ENCODE measurements around the gene NXPE4. TPM values are rescaled to one million over a fixed set of nuclear protein-coding genes. Genes with fewer than 3 reads are reported as not detected.
"Not testable (repeated sequence)": the region's sequence is repeated elsewhere in the genome, so short reads cannot be mapped to it uniquely, and the experiment has no call there.

The NXPE4 gene
- total RNA-seq, 3 donors from 2014 or later, result not detected

- Mint-ChIP-seq H3K9me3 (no peaks in the 10 kb centered on the region), H3K4me1 (ENCODE audit: low read depth) (no peaks in the 10 kb centered on the region), H3K27me3 (ENCODE audit: low read depth) (no peaks in the 10 kb centered on the region), H3K4me3 (no peak overlapping the region), H3K36me3 (ENCODE audit: insufficient read depth) (no peaks in the 10 kb centered on the region)
- DNase-seq (no peak), ATAC-seq (no peak)
These were observed 9.3 kb upstream of the NXPE4 start for GRCh38 chr11:114604886-114605285.

- ATAC-seq (no peak), DNase-seq (no peak)
- H3K27me3 Mint-ChIP-seq (ENCODE audit: low read depth), result no peaks in the 10 kb centered on the region
- H3K36me3 Mint-ChIP-seq (ENCODE audit: insufficient read depth), result no peaks in the 10 kb centered on the region
- H3K9me3 Mint-ChIP-seq, result no peaks in the 10 kb centered on the region
- H3K4me3 Mint-ChIP-seq, result no peak overlapping the region
- H3K4me1 Mint-ChIP-seq (ENCODE audit: low read depth), result no peaks in the 10 kb centered on the region
These were observed 8.7 kb upstream of the NXPE4 start for GRCh38 chr11:114604179-114604813.

- H3K9me3 Mint-ChIP-seq; H3K4me3 Mint-ChIP-seq; H3K4me1 Mint-ChIP-seq (ENCODE audit: low read depth); ATAC-seq; DNase-seq; H3K36me3 Mint-ChIP-seq (ENCODE audit: insufficient read depth); H3K27me3 Mint-ChIP-seq (ENCODE audit: low read depth): not testable (repeated sequence)
These were observed 7.6 kb upstream of the NXPE4 start for GRCh38 chr11:114603151-114603550.

GRCh38 chr11:114598461-114598860 lies 2.9 kb upstream of the NXPE4 start:
- no peak for DNase-seq
- Mint-ChIP-seq H3K27me3 (ENCODE audit: low read depth) (no peaks in the 10 kb centered on the region), H3K36me3 (ENCODE audit: insufficient read depth) (no peaks in the 10 kb centered on the region), H3K4me1 (ENCODE audit: low read depth) (no peaks in the 10 kb centered on the region), H3K4me3 (no peak overlapping the region), H3K9me3 (no peaks in the 10 kb centered on the region)
- no peak for ATAC-seq

GRCh38 chr11:114596175-114596919 lies 761 bp upstream of the NXPE4 start:
- Mint-ChIP-seq H3K9me3 (no peaks in the 10 kb centered on the region), H3K4me3 (no peak overlapping the region), H3K27me3 (ENCODE audit: low read depth) (peaks cover 4% of the 10 kb centered on the region), H3K4me1 (ENCODE audit: low read depth) (no peaks in the 10 kb centered on the region), H3K36me3 (ENCODE audit: insufficient read depth) (no peaks in the 10 kb centered on the region)
- ATAC-seq (no peak), DNase-seq (no peak)

- H3K36me3 Mint-ChIP-seq (ENCODE audit: insufficient read depth), result no peaks in the 10 kb centered on the region
- H3K4me3 Mint-ChIP-seq, result no peak overlapping the region
- peaks cover 4% of the 10 kb centered on the region for H3K27me3 Mint-ChIP-seq (ENCODE audit: low read depth)
- H3K9me3 Mint-ChIP-seq, result no peaks in the 10 kb centered on the region
- DNase-seq (no peak), ATAC-seq (no peak)
- no peaks in the 10 kb centered on the region for H3K4me1 Mint-ChIP-seq (ENCODE audit: low read depth)
These were observed 883 bp downstream of the NXPE4 start for GRCh38 chr11:114594703-114595102.

GRCh38 chr11:114587398-114587953 lies 8.1 kb downstream of the NXPE4 start:
- Mint-ChIP-seq H3K9me3 (peaks cover 31% of the 10 kb centered on the region), H3K4me1 (ENCODE audit: low read depth) (no peaks in the 10 kb centered on the region), H3K27me3 (ENCODE audit: low read depth) (peaks cover 4% of the 10 kb centered on the region), H3K4me3 (no peak overlapping the region), H3K36me3 (ENCODE audit: insufficient read depth) (no peaks in the 10 kb centered on the region)
- ATAC-seq (no peak), DNase-seq (no peak)

- Mint-ChIP-seq H3K36me3 (ENCODE audit: insufficient read depth) (no peaks in the 10 kb centered on the region), H3K4me3 (no peak overlapping the region), H3K27me3 (ENCODE audit: low read depth) (peaks cover under 1% of the 10 kb centered on the region), H3K4me1 (ENCODE audit: low read depth) (no peaks in the 10 kb centered on the region), H3K9me3 (peaks cover 31% of the 10 kb centered on the region)
- no peak for DNase-seq
- ATAC-seq, result no peak
These were observed 8.8 kb downstream of the NXPE4 start for GRCh38 chr11:114586797-114587196.

- DNase-seq, result no peak
- Mint-ChIP-seq H3K27me3 (ENCODE audit: low read depth) (peaks cover 3% of the 10 kb centered on the region), H3K4me1 (ENCODE audit: low read depth) (no peaks in the 10 kb centered on the region)
These were observed 23.9 kb downstream of the NXPE4 start for GRCh38 chr11:114571712-114572111.

GRCh38 chr11:114569801-114570200 lies 25.8 kb downstream of the NXPE4 start:
- DNase-seq (no peak), ATAC-seq (no peak)
- peaks cover 3% of the 10 kb centered on the region for H3K27me3 Mint-ChIP-seq (ENCODE audit: low read depth)
- no peaks in the 10 kb centered on the region for H3K4me1 Mint-ChIP-seq (ENCODE audit: low read depth)
- H3K36me3 Mint-ChIP-seq (ENCODE audit: insufficient read depth), result no peaks in the 10 kb centered on the region
- peaks cover 4% of the 10 kb centered on the region for H3K9me3 Mint-ChIP-seq
- no peak overlapping the region for H3K4me3 Mint-ChIP-seq

More at GRCh38 chr11:114571712-114572111, 23.9 kb downstream of the NXPE4 start:
- no peak for ATAC-seq
- H3K9me3 Mint-ChIP-seq, result peaks cover 4% of the 10 kb centered on the region
- H3K36me3 Mint-ChIP-seq (ENCODE audit: insufficient read depth), result no peaks in the 10 kb centered on the region
- no peak overlapping the region for H3K4me3 Mint-ChIP-seq

- no peak for ATAC-seq
- Mint-ChIP-seq H3K27me3 (ENCODE audit: low read depth) (peaks cover 3% of the 10 kb centered on the region), H3K4me1 (ENCODE audit: low read depth) (no peaks in the 10 kb centered on the region)
These were observed 29.3 kb downstream of the NXPE4 start for GRCh38 chr11:114566276-114566675.

GRCh38 chr11:114564831-114565230 lies 30.8 kb downstream of the NXPE4 start:
- H3K9me3 Mint-ChIP-seq, result no peaks in the 10 kb centered on the region
- H3K4me3 Mint-ChIP-seq, result no peak overlapping the region
- DNase-seq, result no peak
- H3K4me1 Mint-ChIP-seq (ENCODE audit: low read depth), result no peaks in the 10 kb centered on the region
- ATAC-seq, result no peak
- H3K36me3 Mint-ChIP-seq (ENCODE audit: insufficient read depth), result no peaks in the 10 kb centered on the region
- H3K27me3 Mint-ChIP-seq (ENCODE audit: low read depth), result no peaks in the 10 kb centered on the region

More at GRCh38 chr11:114566276-114566675, 29.3 kb downstream of the NXPE4 start:
- H3K4me3 Mint-ChIP-seq, result no peak overlapping the region
- no peaks in the 10 kb centered on the region for H3K36me3 Mint-ChIP-seq (ENCODE audit: insufficient read depth)
- DNase-seq, result no peak
- no peaks in the 10 kb centered on the region for H3K9me3 Mint-ChIP-seq

GRCh38 chr11:114563077-114563476 lies 32.5 kb downstream of the NXPE4 start:
- no peaks in the 10 kb centered on the region for H3K27me3 Mint-ChIP-seq (ENCODE audit: low read depth)
- H3K9me3 Mint-ChIP-seq, result no peaks in the 10 kb centered on the region
- DNase-seq, result no peak
- ATAC-seq, result no peak
- H3K36me3 Mint-ChIP-seq (ENCODE audit: insufficient read depth), result no peaks in the 10 kb centered on the region
- no peaks in the 10 kb centered on the region for H3K4me1 Mint-ChIP-seq (ENCODE audit: low read depth)
- no peak overlapping the region for H3K4me3 Mint-ChIP-seq

- H3K4me3 Mint-ChIP-seq, result no peak overlapping the region
- H3K36me3 Mint-ChIP-seq (ENCODE audit: insufficient read depth), result no peaks in the 10 kb centered on the region
- DNase-seq (no peak), ATAC-seq (no peak)
- no peaks in the 10 kb centered on the region for H3K4me1 Mint-ChIP-seq (ENCODE audit: low read depth)
- H3K27me3 Mint-ChIP-seq (ENCODE audit: low read depth), result no peaks in the 10 kb centered on the region
- H3K9me3 Mint-ChIP-seq, result no peaks in the 10 kb centered on the region
These were observed 33.2 kb downstream of the NXPE4 start for GRCh38 chr11:114562166-114562916.

Measured in activated T-cell treated with anti-CD3 and anti-CD28 coated beads, Interleukin-2, amount 50 U/mL, for 4 hours (primary cell).